DND-41 (cell line): ENCODE results near the gene RBMX.

Experiments
- CTCF ChIP-seq: IDR thresholded peaks from 2 replicates; pipeline ENCODE4 v1.5.1; 2012; ENCODE audit warnings: borderline replicate concordance, low read length, moderate library complexity, mild to moderate bottlenecking; ENCODE audit not compliant: poor library complexity, severe bottlenecking; ENCODE audit errors: extremely low read depth
- EZH2 ChIP-seq: IDR thresholded peaks from 3 replicates; pipeline ENCODE4 v1.6.1; 2012; ENCODE audit warnings: borderline replicate concordance, low read depth, mild to moderate bottlenecking, moderate library complexity, low read length, inconsistent platforms; ENCODE audit not compliant: severe bottlenecking

- TF ChIP-seq CTCF, result no peak
- no peak for TF ChIP-seq EZH2
Measured at GRCh38 chrX:136880003-136880451, 498 bp downstream of the RBMX start.
